NOMO-1 treated with DMSO at 0.1 percent for 48 hours (cell line): Measurements from ENCODE around the gene TEX29.

Source experiments
- DNase-seq: peaks from one replicate; lab custom pipeline; 2025; ENCODE audit not compliant: unreplicated experiment; lab: John Stamatoyannopoulos, UW

Gene TEX29

GRCh38 chr13:111289251-111289650 lies 31.2 kb upstream of the TEX29 start:
- DNase-seq = no peak

GRCh38 chr13:111291908-111292307 lies 28.5 kb upstream of the TEX29 start:
- DNase-seq = no peak

- DNase-seq = no peak
Measured at GRCh38 chr13:111292710-111293485, 27.5 kb upstream of the TEX29 start.

GRCh38 chr13:111295886-111296285 lies 24.6 kb upstream of the TEX29 start:
- DNase-seq = no peak

GRCh38 chr13:111296417-111296816 lies 24.0 kb upstream of the TEX29 start:
- no peak for DNase-seq

GRCh38 chr13:111298214-111298975 lies 22.0 kb upstream of the TEX29 start:
- DNase-seq = no peak

GRCh38 chr13:111302045-111302726 lies 18.3 kb upstream of the TEX29 start:
- no peak for DNase-seq

- DNase-seq = no peak
Measured at GRCh38 chr13:111303559-111303958, 16.9 kb upstream of the TEX29 start.

GRCh38 chr13:111304041-111304544 lies 16.3 kb upstream of the TEX29 start:
- DNase-seq = no peak

- DNase-seq = no peak
Measured at GRCh38 chr13:111304603-111305289, 15.7 kb upstream of the TEX29 start.

- DNase-seq = no peak
Measured at GRCh38 chr13:111312944-111313590, 7.4 kb upstream of the TEX29 start.

GRCh38 chr13:111313911-111314425 lies 6.5 kb upstream of the TEX29 start:
- DNase-seq = no peak

- no peak for DNase-seq
Measured at GRCh38 chr13:111314852-111315251, 5.6 kb upstream of the TEX29 start.

GRCh38 chr13:111315347-111315995 lies 5.0 kb upstream of the TEX29 start:
- DNase-seq = no peak

- no peak for DNase-seq
Measured at GRCh38 chr13:111316161-111316730, 4.2 kb upstream of the TEX29 start.

- DNase-seq = no peak
Measured at GRCh38 chr13:111317042-111317550, 3.3 kb upstream of the TEX29 start.

- DNase-seq = no peak
Measured at GRCh38 chr13:111317571-111318345, 2.7 kb upstream of the TEX29 start.

- no peak for DNase-seq
Measured at GRCh38 chr13:111318386-111318785, 2.1 kb upstream of the TEX29 start.
